A204.1 (cell line): ENCODE measurements around the gene FCER2.
"Not testable (repeated sequence)": the region's sequence is repeated elsewhere in the genome, so short reads cannot be mapped to it uniquely, and the experiment has no call there.

Experiments
- FAIRE-seq: peaks from 2 replicates; lab custom pipeline; 2012; peaks lifted over from hg19 to GRCh38; lab: Jason Lieb, UNC

FCER2 gene, protein sequence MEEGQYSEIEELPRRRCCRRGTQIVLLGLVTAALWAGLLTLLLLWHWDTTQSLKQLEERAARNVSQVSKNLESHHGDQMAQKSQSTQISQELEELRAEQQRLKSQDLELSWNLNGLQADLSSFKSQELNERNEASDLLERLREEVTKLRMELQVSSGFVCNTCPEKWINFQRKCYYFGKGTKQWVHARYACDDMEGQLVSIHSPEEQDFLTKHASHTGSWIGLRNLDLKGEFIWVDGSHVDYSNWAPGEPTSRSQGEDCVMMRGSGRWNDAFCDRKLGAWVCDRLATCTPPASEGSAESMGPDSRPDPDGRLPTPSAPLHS

GRCh38 chr19:7701654-7702457 is at the start of gene FCER2:
FCER2 (minus strand) TSS chr19:7702131; CDS start chr19:7699760, 2,371 bp downstream.
- FAIRE-seq, result no peak

GRCh38 chr19:7751157-7751783 is 49.3 kb upstream of the FCER2 start:
- no peak for FAIRE-seq

GRCh38 chr19:7748756-7749155 is 46.8 kb upstream of the FCER2 start:
- no peak for FAIRE-seq

GRCh38 chr19:7748171-7748570 is 46.2 kb upstream of the FCER2 start:
- no peak for FAIRE-seq

- no peak for FAIRE-seq
Observed at GRCh38 chr19:7746903-7747884, 45.3 kb upstream of the FCER2 start, which contains the start of gene CD209. CD209 (minus strand) TSS chr19:7747534; CDS start chr19:7747511, 23 bp downstream.

GRCh38 chr19:7746306-7746705 is 44.4 kb upstream of the FCER2 start:
- not testable (repeated sequence) for FAIRE-seq

GRCh38 chr19:7744871-7745650 is 43.1 kb upstream of the FCER2 start:
- FAIRE-seq, result no peak

DNA sequence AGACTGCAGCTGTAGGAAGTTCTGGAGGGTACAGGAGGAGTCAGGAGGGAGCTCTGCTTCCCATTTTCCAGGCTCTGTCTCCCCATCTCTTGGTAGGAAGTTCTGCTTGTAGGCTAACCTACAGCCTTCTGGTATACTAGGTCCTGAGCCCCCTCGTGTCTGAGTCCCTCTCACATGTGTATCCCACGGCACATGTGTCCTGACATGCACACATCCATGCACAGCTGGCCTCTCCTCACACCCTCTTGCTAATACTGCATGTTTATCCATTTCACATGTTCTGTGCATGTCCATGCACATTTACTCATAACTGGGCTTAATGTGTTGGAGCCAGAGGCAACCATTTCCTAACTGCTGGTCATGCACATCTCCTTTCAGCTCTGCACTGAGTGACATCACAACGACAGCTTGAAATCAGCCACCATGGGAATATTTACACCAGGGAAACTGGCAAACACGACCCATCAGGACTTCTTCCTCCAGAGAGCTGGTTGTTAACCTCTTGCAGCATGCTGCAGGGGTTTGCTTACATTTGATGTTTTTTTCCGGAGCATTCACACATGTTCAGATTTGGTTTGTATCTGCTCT is 42.4 kb upstream of the FCER2 start:
- no peak for FAIRE-seq

- FAIRE-seq, result no peak
Observed at GRCh38 chr19:7743425-7743841, 41.5 kb upstream of the FCER2 start.

- FAIRE-seq, result no peak
Observed at GRCh38 chr19:7742991-7743390, 41.1 kb upstream of the FCER2 start.

DNA sequence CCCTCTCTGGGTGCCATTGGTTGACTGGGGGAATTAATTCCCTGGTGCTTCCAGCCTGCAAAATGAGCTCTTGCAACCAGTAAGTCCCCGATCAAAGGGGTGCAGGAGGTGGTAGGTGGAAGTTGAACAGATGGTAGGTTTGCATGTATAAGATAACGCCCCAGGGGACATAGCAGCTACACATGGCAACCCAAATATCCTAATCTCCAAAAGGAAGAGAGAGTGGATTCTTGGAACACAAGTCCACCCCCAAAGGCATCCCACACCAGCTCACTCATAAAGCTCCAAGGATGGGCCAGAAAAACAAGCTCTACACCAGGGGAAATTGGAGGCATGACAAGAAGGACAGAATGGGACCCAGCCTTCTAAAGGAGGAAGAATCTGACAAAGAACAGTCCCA is 40.6 kb upstream of the FCER2 start:
- no peak for FAIRE-seq

DNA sequence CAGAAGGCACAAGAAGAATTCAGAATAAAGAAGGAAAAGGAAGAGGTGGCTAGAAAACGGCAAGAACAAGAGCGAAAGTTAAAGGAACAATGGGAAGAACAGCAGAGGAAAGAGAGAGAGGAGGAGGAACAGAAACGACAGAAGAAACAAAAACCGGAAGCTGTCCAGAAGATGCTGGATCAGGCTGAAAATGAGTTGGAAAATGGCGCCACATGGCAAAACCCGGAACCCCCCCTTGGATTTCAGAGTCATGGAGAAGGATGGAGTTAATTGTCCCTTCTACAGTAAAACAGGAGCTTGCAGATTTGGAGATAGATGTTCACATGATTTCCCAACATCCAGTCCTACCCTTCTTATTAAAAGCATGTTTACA is 38.7 kb upstream of the FCER2 start:
- no peak for FAIRE-seq

- no peak for FAIRE-seq
Observed at GRCh38 chr19:7739801-7740681, 38.1 kb upstream of the FCER2 start.

DNA sequence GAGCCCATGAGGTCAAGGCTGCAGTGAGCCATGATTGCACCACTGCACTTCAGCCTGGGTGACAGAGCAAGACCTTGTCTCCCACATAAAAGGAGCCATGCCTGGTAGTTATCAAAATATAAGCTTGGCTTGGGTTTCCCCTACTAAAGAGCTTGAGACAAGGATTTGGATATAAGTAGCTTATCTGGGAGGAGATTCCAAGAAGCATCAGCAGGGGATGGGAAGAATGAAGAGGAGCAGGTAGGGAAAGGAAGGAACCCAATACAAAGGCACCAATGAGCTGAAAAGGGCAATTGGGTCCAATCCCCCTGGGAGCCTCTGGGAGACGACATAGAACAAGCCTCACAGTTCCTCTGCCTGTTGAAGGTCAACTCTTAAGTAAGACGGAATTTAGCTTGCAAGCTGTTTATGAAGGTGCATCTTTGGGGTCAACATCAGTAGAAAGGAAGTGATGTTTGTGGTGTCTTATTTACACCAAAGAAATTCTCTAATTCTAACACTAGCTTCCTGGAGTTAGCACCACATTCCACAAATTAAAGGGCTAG is 37.4 kb upstream of the FCER2 start:
- FAIRE-seq, result no peak

- no peak for FAIRE-seq
Observed at GRCh38 chr19:7738023-7738422, 36.1 kb upstream of the FCER2 start.

- no peak for FAIRE-seq
Observed at GRCh38 chr19:7737215-7737614, 35.3 kb upstream of the FCER2 start.

- FAIRE-seq, result no peak
Observed at GRCh38 chr19:7736148-7736547, 34.2 kb upstream of the FCER2 start.

DNA sequence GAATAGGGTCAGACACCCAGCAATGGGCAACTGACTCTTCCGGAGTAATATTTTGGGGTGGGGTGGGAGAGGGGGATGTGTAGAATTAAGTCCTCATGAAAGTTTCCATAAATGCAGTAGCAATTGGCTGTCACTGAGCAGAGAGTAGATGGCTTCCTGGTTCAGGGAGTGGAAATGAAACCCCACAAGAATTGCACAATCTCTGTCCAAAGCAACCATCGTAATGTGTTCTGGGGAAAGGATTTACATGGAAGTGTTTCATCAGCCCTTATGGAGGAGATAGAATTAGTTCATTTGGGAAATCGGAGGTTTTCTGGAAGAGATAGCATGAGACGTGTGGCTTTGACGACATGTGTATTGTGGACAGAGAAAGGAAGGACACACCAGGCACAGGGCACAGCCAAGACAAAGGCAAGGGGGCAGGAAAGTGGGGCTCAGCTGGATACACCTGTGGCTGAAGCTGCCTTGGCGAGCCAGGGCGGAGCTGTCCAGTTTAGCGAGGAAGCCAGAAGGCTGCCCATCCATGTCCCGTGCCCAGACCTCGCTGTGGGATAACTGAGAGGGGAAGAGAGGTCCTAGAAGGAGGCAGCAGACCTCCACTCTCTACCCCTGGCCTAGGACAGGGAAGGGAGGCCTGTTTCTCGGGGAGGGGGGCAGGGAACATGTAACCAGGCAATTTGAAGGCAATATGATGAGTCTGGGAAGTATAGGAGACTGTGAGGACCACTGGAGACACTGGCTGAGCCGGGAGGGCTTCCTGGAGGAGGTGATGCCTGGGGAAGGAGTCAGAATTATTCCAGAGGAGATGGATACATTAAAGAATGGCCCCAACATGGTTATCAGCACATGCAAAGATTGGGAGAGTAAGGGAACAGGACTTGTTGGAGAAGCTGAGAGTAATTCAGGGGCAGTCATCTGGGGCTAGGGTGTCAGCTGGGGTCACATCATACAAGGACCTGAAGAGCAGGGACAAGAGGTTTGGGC is 32.6 kb upstream of the FCER2 start:
- no peak for FAIRE-seq
